Stimulated activated CD4-positive, alpha-beta T cell treated with anti-CD3 and anti-CD28 coated beads, Interleukin-4, amount 100 ng/mL, for 4 hours (primary cell): ENCODE data around the gene HEXB.
"Not testable (repeated sequence)": the region's sequence is repeated elsewhere in the genome, so short reads cannot be mapped to it uniquely, and the experiment has no call there.

Experiments used
- DNase-seq, 2 experiments: peaks; one replicate each; pipeline ENCODE4 v3.0.0-alpha.2; 2020

The HEXB gene

GRCh38 chr5:74660140-74660539 lies 24.9 kb upstream of the HEXB start:
- DNase-seq: no peak

GRCh38 chr5:74660873-74661272 lies 24.2 kb upstream of the HEXB start:
- no peak for DNase-seq

- DNase-seq: no peak
Observed at GRCh38 chr5:74664551-74664950, 20.5 kb upstream of the HEXB start.

- DNase-seq: no peak
Observed at GRCh38 chr5:74665273-74665672, 19.8 kb upstream of the HEXB start.

- no peak for DNase-seq
Observed at GRCh38 chr5:74665816-74666215, 19.2 kb upstream of the HEXB start.

- no peak for DNase-seq
Observed at GRCh38 chr5:74667396-74667795, 17.6 kb upstream of the HEXB start.

- DNase-seq: no peak
Observed at GRCh38 chr5:74669821-74670220, 15.2 kb upstream of the HEXB start.

GRCh38 chr5:74670396-74671038 lies 14.5 kb upstream of the HEXB start:
- no peak for DNase-seq

- no peak for DNase-seq
Observed at GRCh38 chr5:74672215-74672877, 12.7 kb upstream of the HEXB start.

GRCh38 chr5:74673011-74673790 lies 11.8 kb upstream of the HEXB start:
- DNase-seq: no peak

GRCh38 chr5:74676466-74676865 lies 8.6 kb upstream of the HEXB start:
- DNase-seq: not testable (repeated sequence)

- DNase-seq: not testable (repeated sequence)
Observed at GRCh38 chr5:74678123-74678522, 6.9 kb upstream of the HEXB start.

GRCh38 chr5:74679300-74679699 lies 5.7 kb upstream of the HEXB start:
- DNase-seq: not testable (repeated sequence)

- DNase-seq: no peak
Observed at GRCh38 chr5:74679966-74680365, 5.1 kb upstream of the HEXB start.

GRCh38 chr5:74685979-74686631 lies 1.1 kb downstream of the HEXB start:
- no peak for DNase-seq

- DNase-seq: no peak
Observed at GRCh38 chr5:74686962-74687751, 2.1 kb downstream of the HEXB start.

- DNase-seq: no peak
Observed at GRCh38 chr5:74693191-74693590, 8.2 kb downstream of the HEXB start.

- no peak for DNase-seq
Observed at GRCh38 chr5:74717596-74717995, 32.6 kb downstream of the HEXB start.

GRCh38 chr5:74722271-74722670 lies 37.2 kb downstream of the HEXB start:
- no peak for DNase-seq

- no peak for DNase-seq
Observed at GRCh38 chr5:74725331-74725730, 40.3 kb downstream of the HEXB start.

- no peak for DNase-seq
Observed at GRCh38 chr5:74736759-74737158, 51.7 kb downstream of the HEXB start.

GRCh38 chr5:74738406-74738805 lies 53.4 kb downstream of the HEXB start:
- DNase-seq: no peak

- not testable (repeated sequence) for DNase-seq
Observed at GRCh38 chr5:74748742-74749141, 63.7 kb downstream of the HEXB start.
